Activated CD4-positive, alpha-beta memory T cell treated with anti-CD3 and anti-CD28 coated beads for 36 hours (primary cell): Measurements from ENCODE around the gene CDH24. TPM values are rescaled to one million over a fixed set of nuclear protein-coding genes. Genes with fewer than 3 reads are reported as not detected.
"Not testable (repeated sequence)": the region's sequence is repeated elsewhere in the genome, so short reads cannot be mapped to it uniquely, and the experiment has no call there.

Experiments
- CTCF ChIA-PET: fragments of 350-600 bp; sonication (Branson Sonifier 250); formaldehyde crosslinking; loops from one replicate; lab custom pipeline; 2021; ENCODE audit warnings: antibody characterized with exemption, inconsistent platforms; lab: Charles Lee
- POLR2A ChIA-PET: fragments of 350-600 bp; sonication (Branson Sonifier 250); formaldehyde crosslinking; loops from one replicate; lab custom pipeline; 2021; ENCODE audit warnings: antibody characterized with exemption; lab: Charles Lee
- DNase-seq: peaks from one replicate; pipeline ENCODE4 v3.0.0-alpha.2; 2020
- H3K27ac Mint-ChIP-seq: one replicate; pipeline ENCODE4 v1.8.0; 2021; ENCODE audit warnings: mixed read lengths
- H3K27me3 Mint-ChIP-seq: one replicate; pipeline ENCODE4 v1.8.0; 2021; ENCODE audit warnings: mixed read lengths
- H3K36me3 Mint-ChIP-seq: one replicate; pipeline ENCODE4 v1.8.0; 2021; ENCODE audit warnings: mixed read lengths
- H3K4me1 Mint-ChIP-seq: one replicate; pipeline ENCODE4 v1.8.0; 2021; ENCODE audit warnings: low read depth, mixed read lengths
- H3K4me3 Mint-ChIP-seq: one replicate; pipeline ENCODE4 v1.8.0; 2021; ENCODE audit warnings: mild to moderate bottlenecking, mixed read lengths
- H3K9me3 Mint-ChIP-seq: one replicate; pipeline ENCODE4 v1.8.0; 2021; ENCODE audit warnings: mixed read lengths
- intact Hi-C: fragments of 100-400 bp; cut with micrococcal nuclease; formaldehyde crosslinking; loops from one replicate; pipeline ENCODE4 v1.15.1; 2023
- total RNA-seq, 2 experiments: library from RNA; stranded (reverse); gene quantifications; one replicate each; pipeline ENCODE4 v1.2.3, GENCODE V29; 2021

The CDH24 gene
- total RNA-seq, 2 experiments from 2014 or later: 1.00 to 1.1 TPM

DNA sequence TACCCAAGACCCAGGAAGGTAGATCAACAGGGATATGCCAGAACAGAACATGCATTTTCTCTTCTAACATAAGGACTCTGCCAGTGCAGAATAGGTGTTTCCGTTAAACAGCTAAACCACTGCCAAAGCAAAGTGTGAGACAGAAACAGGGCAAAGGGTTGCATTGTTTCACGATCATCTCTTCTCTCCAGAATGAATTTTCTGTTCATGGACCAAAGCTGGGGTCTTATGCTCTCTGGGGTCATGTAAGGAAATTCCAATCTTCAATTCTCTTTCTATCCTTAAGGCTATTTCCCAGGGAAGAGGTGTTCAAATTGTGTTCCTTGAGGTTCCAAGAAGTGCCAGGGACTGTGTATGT, 33.5 kb downstream of the CDH24 start:
- H3K4me3 Mint-ChIP-seq: no peak overlapping the region
- CTCF ChIA-PET: interaction anchor here (0.7 to 2.9 kb wide), 8 partner anchors 11 to 45 kb away, joined by 3 to 15 read pairs (median 7); partner anchors contain the start of genes AJUBA and CDH24
- peaks cover 46% of the 10 kb centered on the region for H3K36me3 Mint-ChIP-seq
- H3K9me3 Mint-ChIP-seq: no peaks in the 10 kb centered on the region
- H3K27me3 Mint-ChIP-seq: no peaks in the 10 kb centered on the region
- intact Hi-C loops: loop anchor here (2.0 kb wide), 1 partner anchor 13 kb away; the partner anchor contains the start of gene C14orf93
- H3K4me1 Mint-ChIP-seq: peaks cover 38% of the 10 kb centered on the region
- POLR2A ChIA-PET: interaction anchor here (0.6 to 0.9 kb wide), 2 partner anchors 10 to 61 kb away, joined by 3 to 6 read pairs; no protein-coding TSS in a partner anchor
- H3K27ac Mint-ChIP-seq: no peak overlapping the region
- DNase-seq: no peak

DNA sequence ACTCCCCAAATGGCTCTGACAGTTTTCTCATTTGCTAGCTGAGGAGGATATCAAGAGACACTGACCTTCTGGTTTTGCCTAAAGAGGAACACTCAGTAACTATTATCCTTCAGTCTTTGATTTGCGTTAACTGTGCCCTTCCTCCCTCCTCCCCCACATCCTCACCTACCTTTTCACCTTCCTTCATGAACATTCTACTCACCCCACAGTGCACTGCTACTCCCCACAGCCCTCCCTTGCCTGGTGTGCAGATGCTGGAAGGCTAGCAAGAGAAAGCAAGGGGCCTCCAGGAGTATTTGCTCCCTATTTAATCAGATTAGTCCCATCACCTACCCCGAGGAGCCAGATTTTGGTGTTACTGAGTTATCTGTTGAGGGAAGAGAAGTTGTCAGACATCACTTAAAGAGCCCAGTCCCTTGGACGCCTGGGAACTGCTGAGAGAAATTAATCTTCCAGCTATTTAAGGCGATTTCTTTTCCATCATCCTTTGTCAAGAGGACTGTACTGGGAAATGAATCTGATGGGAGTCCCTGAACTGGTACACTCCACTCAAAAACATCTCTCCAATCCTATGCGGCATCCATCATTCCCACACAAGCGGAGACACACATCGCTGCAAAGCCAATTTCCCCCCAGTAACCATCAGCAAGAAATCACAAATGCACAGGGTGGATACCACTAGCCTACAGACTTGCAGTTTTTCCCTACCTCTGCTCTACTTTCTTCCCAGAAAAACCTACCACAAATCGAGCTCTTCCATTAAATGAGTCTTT, 34.1 kb downstream of the CDH24 start:
- Mint-ChIP-seq H3K4me1 (peaks cover 35% of the 10 kb centered on the region), H3K4me3 (no peak overlapping the region), H3K27me3 (no peaks in the 10 kb centered on the region), H3K36me3 (peaks cover 43% of the 10 kb centered on the region), H3K9me3 (no peaks in the 10 kb centered on the region), H3K27ac (no peak overlapping the region)
- intact Hi-C loops: no loop called here
- no peak for DNase-seq
- ChIA-PET CTCF (interaction anchor here (0.7 to 2.9 kb wide), 8 partner anchors 10 to 45 kb away, joined by 3 to 15 read pairs (median 6); partner anchors contain the start of genes AJUBA and CDH24), POLR2A (interaction anchor here (0.6 to 0.9 kb wide), 2 partner anchors 10 to 62 kb away, joined by 3 to 6 read pairs; no protein-coding TSS in a partner anchor)

DNA sequence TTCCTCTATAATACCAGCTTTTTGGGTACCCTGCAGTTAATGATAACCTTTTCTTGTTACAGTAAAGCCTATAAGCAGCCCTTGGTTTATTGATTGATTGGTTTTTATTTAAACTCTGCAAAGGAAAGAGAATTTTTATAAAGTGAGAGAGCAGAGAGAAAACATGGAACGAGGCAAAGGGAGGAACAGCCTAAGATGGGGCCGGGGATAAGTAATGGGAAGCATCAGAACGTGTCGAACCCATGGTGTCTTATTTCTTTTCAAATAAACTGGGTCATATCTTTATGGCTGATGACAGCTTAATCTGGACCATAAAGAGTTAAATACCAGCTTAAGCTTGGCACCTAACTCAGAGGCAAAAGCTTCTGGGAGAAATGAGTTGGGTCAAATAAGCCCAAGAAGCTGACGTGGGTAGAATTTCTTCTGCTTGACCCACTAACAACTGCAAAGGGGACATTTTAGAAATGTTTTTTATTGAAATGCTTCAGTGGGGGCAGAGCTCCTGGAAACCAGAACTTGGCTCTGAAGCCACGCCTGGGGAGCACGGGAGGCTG, 35.4 kb downstream of the CDH24 start:
- Mint-ChIP-seq H3K4me1 (peaks cover 32% of the 10 kb centered on the region), H3K27ac (no peak overlapping the region), H3K27me3 (no peaks in the 10 kb centered on the region), H3K36me3 (peaks cover 36% of the 10 kb centered on the region), H3K4me3 (no peak overlapping the region), H3K9me3 (no peaks in the 10 kb centered on the region)
- ChIA-PET CTCF (interaction anchor here (0.6 to 2.1 kb wide), 7 partner anchors 11 to 76 kb away, joined by 3 to 7 read pairs (median 4); partner anchors contain the start of gene AJUBA), POLR2A (interaction anchor here (0.5 to 0.9 kb wide), 2 partner anchors 15 to 1346 kb away, joined by 3 to 7 read pairs; partner anchors contain the start of gene NFATC4)
- no peak for DNase-seq
- intact Hi-C loops: no loop called here

DNA sequence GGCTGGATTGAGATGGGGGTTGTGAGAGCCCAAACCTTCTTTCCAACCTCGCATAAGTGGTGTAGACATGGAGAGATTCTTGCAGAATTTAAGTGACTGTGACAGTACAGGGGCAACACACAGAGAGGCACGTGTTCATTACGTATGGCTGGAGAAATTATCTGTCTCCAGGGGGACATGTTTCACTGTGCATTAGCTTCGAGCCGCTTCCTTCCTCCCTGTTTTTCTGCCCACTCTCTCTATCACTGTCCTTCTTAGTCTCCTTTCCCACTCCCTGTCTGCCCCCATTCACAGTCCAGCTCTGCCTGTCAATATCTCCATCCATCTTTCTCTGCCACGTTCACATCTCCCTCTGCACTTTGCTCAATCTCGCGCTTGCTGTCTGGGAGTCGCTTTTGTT, 35.9 kb downstream of the CDH24 start:
- intact Hi-C loops: no loop called here
- H3K9me3 Mint-ChIP-seq: no peaks in the 10 kb centered on the region
- no peak for DNase-seq
- peaks cover 32% of the 10 kb centered on the region for H3K4me1 Mint-ChIP-seq
- ChIA-PET POLR2A (interaction anchor here (1.2 kb wide), 1 partner anchor 9 kb away, joined by 3 read pairs; no protein-coding TSS in a partner anchor), CTCF (interaction anchor here (0.6 to 2.1 kb wide), 6 partner anchors 10 to 47 kb away, joined by 3 to 7 read pairs (median 4); no protein-coding TSS in a partner anchor)
- no peak overlapping the region for H3K4me3 Mint-ChIP-seq
- peaks cover 35% of the 10 kb centered on the region for H3K36me3 Mint-ChIP-seq
- no peak overlapping the region for H3K27ac Mint-ChIP-seq
- no peaks in the 10 kb centered on the region for H3K27me3 Mint-ChIP-seq

DNA sequence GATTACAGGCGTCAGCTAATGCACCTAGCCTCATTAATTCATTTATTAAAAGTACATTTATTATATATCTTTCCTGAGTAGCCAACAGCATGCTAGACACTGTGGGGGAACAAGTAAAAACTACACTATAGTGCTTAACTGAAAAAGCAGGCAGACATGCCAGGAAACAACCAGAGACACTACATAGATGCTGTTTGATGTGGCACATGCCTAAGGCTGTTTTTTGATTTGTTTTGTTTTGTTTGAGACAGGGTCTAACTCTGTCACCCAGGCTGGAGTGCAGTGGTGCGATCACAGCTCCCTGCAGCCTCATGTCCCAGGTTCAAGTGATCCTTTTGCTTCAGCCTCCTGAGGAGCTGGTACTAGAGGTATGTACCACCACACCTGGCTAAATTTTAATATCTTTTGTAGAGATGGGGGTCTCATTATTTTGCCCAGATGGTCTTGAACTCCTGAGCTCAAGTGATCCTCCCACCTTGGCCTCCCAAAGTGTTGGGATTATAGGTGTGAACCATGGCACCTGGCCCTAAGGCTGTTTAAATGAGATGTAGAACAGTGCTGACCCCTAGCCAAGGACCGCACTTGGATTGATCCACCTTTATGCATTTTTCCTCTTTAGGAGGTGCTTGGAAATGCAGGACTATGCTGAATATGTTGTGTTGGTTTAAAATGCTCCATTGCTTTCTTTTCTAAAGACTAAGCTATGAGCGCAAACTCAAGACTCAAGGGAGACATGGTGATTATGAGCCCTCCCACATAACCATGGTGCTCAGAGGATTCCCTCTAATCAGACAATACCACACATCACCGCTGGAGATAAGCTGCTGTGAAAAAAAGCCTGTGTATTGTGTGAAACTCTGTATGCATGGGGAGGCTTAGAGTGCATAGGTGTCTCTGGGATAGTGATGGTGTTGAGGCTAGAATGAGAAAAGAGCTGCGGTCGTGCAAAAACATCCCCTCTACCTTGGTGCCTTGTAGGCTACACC, 36.9 kb downstream of the CDH24 start:
- no peaks in the 10 kb centered on the region for H3K9me3 Mint-ChIP-seq
- no peak for DNase-seq
- intact Hi-C loops: no loop called here
- CTCF ChIA-PET: interaction anchor here (0.9 to 2.1 kb wide), 4 partner anchors 34 to 48 kb away, joined by 3 to 7 read pairs (median 4); no protein-coding TSS in a partner anchor
- H3K36me3 Mint-ChIP-seq: peaks cover 25% of the 10 kb centered on the region
- peaks cover 23% of the 10 kb centered on the region for H3K4me1 Mint-ChIP-seq
- no peak overlapping the region for H3K27ac Mint-ChIP-seq
- H3K27me3 Mint-ChIP-seq: no peaks in the 10 kb centered on the region
- H3K4me3 Mint-ChIP-seq: no peak overlapping the region
- POLR2A ChIA-PET: interaction anchor here (1.2 kb wide), 1 partner anchor 8 kb away, joined by 3 read pairs; no protein-coding TSS in a partner anchor

DNA sequence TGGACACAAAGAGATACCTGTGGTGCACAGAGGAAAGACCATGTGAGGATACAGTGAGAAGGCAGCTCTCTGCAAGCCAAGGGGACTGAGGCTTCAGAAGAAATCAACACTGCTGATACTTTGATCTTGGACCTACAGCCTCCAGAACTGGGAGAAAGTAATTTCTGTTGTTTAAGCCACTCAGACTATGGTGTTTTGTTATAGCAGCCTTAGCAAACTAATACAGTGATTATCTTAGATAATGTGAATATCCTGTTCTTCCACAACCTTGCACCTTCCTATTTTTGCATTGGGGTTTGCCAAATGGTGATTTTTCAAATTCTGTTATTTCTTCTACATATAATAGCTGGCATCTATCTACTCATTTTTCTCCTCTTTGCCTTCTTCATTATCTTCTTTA, 39.2 kb downstream of the CDH24 start:
- Mint-ChIP-seq H3K27me3 (no peaks in the 10 kb centered on the region), H3K27ac (no peak overlapping the region), H3K4me3 (no peak overlapping the region), H3K9me3 (no peaks in the 10 kb centered on the region), H3K36me3 (peaks cover 8% of the 10 kb centered on the region), H3K4me1 (peaks cover 5% of the 10 kb centered on the region)
- intact Hi-C loops: no loop called here
- CTCF ChIA-PET: interaction anchor here (1.1 to 1.8 kb wide), 4 partner anchors 11 to 59 kb away, joined by 3 to 9 read pairs (median 5); no protein-coding TSS in a partner anchor
- DNase-seq: no peak
- POLR2A ChIA-PET: interaction anchor here (0.6 kb wide), 1 partner anchor 15 kb away, joined by 4 read pairs; no protein-coding TSS in a partner anchor

DNA sequence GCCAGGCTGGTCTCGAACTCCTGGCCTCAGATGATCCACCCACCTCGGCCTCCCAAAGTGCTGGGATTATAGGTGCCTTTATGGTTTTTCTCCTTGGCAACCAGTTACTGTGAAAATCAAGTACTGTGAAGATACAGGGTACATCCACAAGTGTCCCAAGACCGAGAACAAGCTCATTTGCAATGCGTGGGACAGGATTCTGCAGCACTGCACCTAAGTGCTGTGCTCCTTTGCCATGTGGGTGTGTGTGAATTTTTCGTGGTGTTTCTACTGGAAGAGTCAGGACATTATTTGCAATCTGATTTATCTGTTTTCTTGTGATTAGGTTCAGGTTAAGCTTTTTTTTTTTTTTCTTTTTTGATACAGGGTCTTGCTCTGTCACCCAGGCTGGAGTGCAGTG, 40.2 kb downstream of the CDH24 start:
- Mint-ChIP-seq H3K4me3 (no peak overlapping the region), H3K4me1 (no peaks in the 10 kb centered on the region), H3K27ac (no peak overlapping the region), H3K9me3 (no peaks in the 10 kb centered on the region), H3K27me3 (no peaks in the 10 kb centered on the region), H3K36me3 (peaks cover 4% of the 10 kb centered on the region)
- no peak for DNase-seq
- intact Hi-C loops: no loop called here
- ChIA-PET CTCF (interaction anchor here (1.1 to 1.8 kb wide), 4 partner anchors 22 to 45 kb away, joined by 3 to 9 read pairs (median 4); no protein-coding TSS in a partner anchor), POLR2A (interaction anchor here (1.3 kb wide), 1 partner anchor 73 kb away, joined by 3 read pairs; no protein-coding TSS in a partner anchor)

DNA sequence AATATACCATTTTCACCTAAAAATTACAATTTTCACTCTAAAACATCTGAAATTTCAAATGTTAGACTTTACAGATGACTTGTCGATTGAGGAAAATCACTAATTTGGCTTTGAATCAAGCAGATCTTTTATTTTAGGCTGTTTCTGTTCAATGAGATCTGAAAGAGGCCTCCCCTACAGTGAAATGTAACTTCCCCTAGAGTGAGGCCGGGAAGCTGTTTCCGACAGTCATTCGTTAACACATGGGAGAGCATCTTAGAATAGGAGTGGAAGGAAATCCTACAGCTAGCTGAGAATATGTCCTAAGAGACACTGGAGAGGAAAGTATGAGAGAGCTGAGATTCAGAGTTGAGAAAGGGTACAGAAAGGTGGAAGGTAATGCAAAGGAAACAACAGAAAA, 41.7 kb downstream of the CDH24 start:
- no peak overlapping the region for H3K4me3 Mint-ChIP-seq
- intact Hi-C loops: no loop called here
- ChIA-PET POLR2A (interaction anchor here (0.9 kb wide), 1 partner anchor 9 kb away, joined by 3 read pairs; no protein-coding TSS in a partner anchor), CTCF (interaction anchor here (1.7 to 3.1 kb wide), 2 partner anchors 20 to 42 kb away, joined by 6 to 13 read pairs; no protein-coding TSS in a partner anchor)
- no peak for DNase-seq
- H3K27ac Mint-ChIP-seq: no peak overlapping the region
- H3K4me1 Mint-ChIP-seq: no peaks in the 10 kb centered on the region
- H3K9me3 Mint-ChIP-seq: no peaks in the 10 kb centered on the region
- no peaks in the 10 kb centered on the region for H3K36me3 Mint-ChIP-seq
- H3K27me3 Mint-ChIP-seq: no peaks in the 10 kb centered on the region

DNA sequence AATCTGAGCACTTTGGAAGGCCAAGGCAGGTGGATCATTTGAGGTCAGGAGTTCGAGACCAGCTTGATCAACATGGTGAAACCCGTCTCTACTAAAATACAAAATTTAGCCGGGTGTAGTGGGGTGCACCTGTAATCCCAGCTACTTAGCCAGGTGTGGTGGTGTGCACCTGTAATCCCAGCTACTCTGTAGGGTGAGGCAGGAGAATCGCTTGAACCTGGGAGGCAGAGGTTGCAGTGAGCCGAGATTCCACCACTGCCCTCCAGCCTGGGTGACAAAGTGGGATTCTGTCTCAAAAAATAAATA, 43.6 kb downstream of the CDH24 start:
- H3K4me1 Mint-ChIP-seq, H3K36me3 Mint-ChIP-seq, intact Hi-C loops, DNase-seq, H3K27ac Mint-ChIP-seq, H3K9me3 Mint-ChIP-seq, H3K4me3 Mint-ChIP-seq, POLR2A ChIA-PET, H3K27me3 Mint-ChIP-seq: not testable (repeated sequence)
- CTCF ChIA-PET: interaction anchor here (1.1 to 5.4 kb wide), 7 partner anchors 11 to 55 kb away, joined by 4 to 28 read pairs (median 5); partner anchors contain the start of gene AJUBA

DNA sequence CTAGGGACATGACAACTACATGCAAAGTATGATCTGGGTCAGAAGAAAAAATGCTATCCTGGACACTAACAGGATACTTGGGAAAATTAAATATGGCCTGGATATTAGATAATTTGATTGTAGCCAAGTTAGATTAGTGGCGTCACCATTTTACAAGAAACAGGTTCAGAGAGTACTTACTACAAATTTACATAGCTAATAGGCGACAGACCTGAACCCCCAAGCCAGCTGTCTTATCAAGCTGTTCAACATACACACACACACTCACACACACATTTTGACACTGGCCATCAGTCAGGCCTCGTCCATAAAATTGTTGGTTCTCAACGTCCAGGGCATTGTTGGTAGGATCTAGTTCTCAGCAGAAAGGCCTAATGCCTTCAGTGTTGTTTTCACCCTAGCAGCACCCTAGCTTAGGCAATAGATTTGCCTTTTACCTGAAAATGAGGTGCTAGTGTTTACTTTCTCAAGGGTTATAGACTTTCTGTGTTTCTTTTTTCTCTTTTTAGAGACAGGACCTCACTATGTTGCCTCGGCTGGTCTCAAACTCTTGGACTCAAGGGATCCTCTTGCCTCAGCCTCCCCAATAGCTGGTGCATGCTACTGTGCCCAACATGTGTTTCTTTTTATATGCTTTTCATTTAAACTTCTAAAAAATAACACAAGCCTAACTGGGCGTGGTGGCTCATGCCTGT, 44.1 kb downstream of the CDH24 start:
- CTCF ChIA-PET: interaction anchor here (0.7 to 5.4 kb wide), 9 partner anchors 10 to 83 kb away, joined by 3 to 28 read pairs (median 4); partner anchors contain the start of gene AJUBA
- POLR2A ChIA-PET: interaction anchor here (1.2 kb wide), 1 partner anchor 8 kb away, joined by 3 read pairs; no protein-coding TSS in a partner anchor
- Mint-ChIP-seq H3K4me1 (peaks cover 14% of the 10 kb centered on the region), H3K9me3 (no peaks in the 10 kb centered on the region), H3K36me3 (no peaks in the 10 kb centered on the region), H3K27me3 (no peaks in the 10 kb centered on the region), H3K27ac (no peak overlapping the region), H3K4me3 (no peak overlapping the region)
- no peak for DNase-seq
- intact Hi-C loops: no loop called here
